BLaER1 (cell line): ENCODE data around the gene WDR93.

Experiments
- H3K27ac ChIP-seq: shearing (Covaris generic); formaldehyde crosslinking; 2 replicates; pipeline ENCODE4 v1.8.1; 2022
- H3K27me3 ChIP-seq: shearing (Covaris generic); formaldehyde crosslinking; 2 replicates; pipeline ENCODE4 v1.8.1; 2022
- H3K36me3 ChIP-seq: shearing (Covaris generic); formaldehyde crosslinking; 2 replicates; pipeline ENCODE4 v1.8.1; 2022
- H3K4me1 ChIP-seq: shearing (Covaris generic); formaldehyde crosslinking; 2 replicates; pipeline ENCODE4 v1.8.1; 2022
- H3K4me2 ChIP-seq: shearing (Covaris generic); formaldehyde crosslinking; 2 replicates; pipeline ENCODE4 v1.8.1; 2022
- H3K4me3 ChIP-seq: shearing (Covaris generic); formaldehyde crosslinking; 2 replicates; pipeline ENCODE4 v1.8.1; 2022
- H3K9ac ChIP-seq: shearing (Covaris generic); formaldehyde crosslinking; 2 replicates; pipeline ENCODE4 v1.8.1; 2022
- H3K9me3 ChIP-seq: shearing (Covaris generic); formaldehyde crosslinking; 2 replicates; pipeline ENCODE4 v1.8.1; 2022
- H4K20me1 ChIP-seq: shearing (Covaris generic); formaldehyde crosslinking; 2 replicates; pipeline ENCODE4 v1.8.1; 2022
- Cebpa-rat ChIP-seq: shearing (Covaris generic); IDR thresholded peaks from 2 replicates; pipeline ENCODE4 v1.8.1; 2022

WDR93 gene

GRCh38 chr15:89660556-89660955 lies 30.1 kb upstream of the WDR93 start:
- H3K4me1 ChIP-seq = peaks cover 32% of the 10 kb centered on the region
- H3K4me2 ChIP-seq = no peak overlapping the region
- no peak overlapping the region for H3K4me3 ChIP-seq
- H3K9ac ChIP-seq = no peak overlapping the region
- no peak for TF ChIP-seq Cebpa-rat
- H3K27me3 ChIP-seq = peaks cover 29% of the 10 kb centered on the region
- no peaks in the 10 kb centered on the region for H3K9me3 ChIP-seq
- no peaks in the 10 kb centered on the region for H4K20me1 ChIP-seq
- H3K27ac ChIP-seq = no peak overlapping the region
- no peaks in the 10 kb centered on the region for H3K36me3 ChIP-seq

- H4K20me1 ChIP-seq = peaks cover 7% of the 10 kb centered on the region; the same call in 1 of the 2 replicates
- peak overlapping the region; percentile 67 for H3K4me2 ChIP-seq
- H3K9me3 ChIP-seq = no peaks in the 10 kb centered on the region
- TF ChIP-seq Cebpa-rat = no peak
- H3K9ac ChIP-seq = no peak overlapping the region
- H3K27me3 ChIP-seq = peaks cover 36% of the 10 kb centered on the region
- no peak overlapping the region for H3K4me3 ChIP-seq
- H3K36me3 ChIP-seq = no peaks in the 10 kb centered on the region
- peaks cover 30% of the 10 kb centered on the region for H3K4me1 ChIP-seq
- no peak overlapping the region for H3K27ac ChIP-seq
Observed at GRCh38 chr15:89662893-89663626, 27.6 kb upstream of the WDR93 start.

GRCh38 chr15:89664441-89665350 lies 25.9 kb upstream of the WDR93 start:
- Histone ChIP-seq H3K9me3 (no peaks in the 10 kb centered on the region), H3K36me3 (no peaks in the 10 kb centered on the region), H3K4me3 (peak overlapping the region; percentile 68), H3K4me1 (peaks cover 30% of the 10 kb centered on the region), H3K4me2 (peak overlapping the region; percentile 90), H3K9ac (no peak overlapping the region), H4K20me1 (peaks cover 7% of the 10 kb centered on the region; the same call in 1 of the 2 replicates), H3K27ac (no peak overlapping the region), H3K27me3 (peaks cover 36% of the 10 kb centered on the region)
- TF ChIP-seq Cebpa-rat = no peak

GRCh38 chr15:89665449-89666181 lies 25.0 kb upstream of the WDR93 start:
- Histone ChIP-seq H4K20me1 (peaks cover 7% of the 10 kb centered on the region; the same call in 1 of the 2 replicates), H3K9ac (peak overlapping the region; percentile 59; the same call in 1 of the 2 replicates), H3K9me3 (no peaks in the 10 kb centered on the region), H3K4me3 (peak overlapping the region; percentile 68), H3K4me2 (peak overlapping the region; percentile 90), H3K27ac (no peak overlapping the region), H3K4me1 (peaks cover 30% of the 10 kb centered on the region), H3K36me3 (no peaks in the 10 kb centered on the region), H3K27me3 (peaks cover 34% of the 10 kb centered on the region)
- TF ChIP-seq Cebpa-rat = no peak

- H3K4me3 ChIP-seq = peak overlapping the region; percentile 68; the same call in 1 of the 2 replicates
Observed at GRCh38 chr15:89666184-89666857, 24.3 kb upstream of the WDR93 start.

GRCh38 chr15:89666858-89667705 lies 23.5 kb upstream of the WDR93 start:
- H3K4me1 ChIP-seq = peaks cover 30% of the 10 kb centered on the region
- H3K36me3 ChIP-seq = no peaks in the 10 kb centered on the region
- H3K4me2 ChIP-seq = no peak overlapping the region
- no peak overlapping the region for H3K27ac ChIP-seq
- H3K9me3 ChIP-seq = no peaks in the 10 kb centered on the region
- H4K20me1 ChIP-seq = peaks cover 7% of the 10 kb centered on the region; the same call in 1 of the 2 replicates
- no peak for TF ChIP-seq Cebpa-rat
- H3K9ac ChIP-seq = no peak overlapping the region
- H3K27me3 ChIP-seq = peaks cover 32% of the 10 kb centered on the region
- no peak overlapping the region for H3K4me3 ChIP-seq

More at GRCh38 chr15:89666184-89666857, 24.3 kb upstream of the WDR93 start:
- no peak for TF ChIP-seq Cebpa-rat
- Histone ChIP-seq H3K27ac (no peak overlapping the region), H3K4me2 (peak overlapping the region; percentile 90), H3K4me1 (peaks cover 30% of the 10 kb centered on the region), H3K27me3 (peaks cover 32% of the 10 kb centered on the region), H4K20me1 (peaks cover 7% of the 10 kb centered on the region; the same call in 1 of the 2 replicates), H3K9ac (no peak overlapping the region), H3K36me3 (no peaks in the 10 kb centered on the region), H3K9me3 (no peaks in the 10 kb centered on the region)

- no peak overlapping the region for H3K9ac ChIP-seq
- no peak overlapping the region for H3K4me2 ChIP-seq
- peaks cover 7% of the 10 kb centered on the region; the same call in 1 of the 2 replicates for H4K20me1 ChIP-seq
- no peaks in the 10 kb centered on the region for H3K36me3 ChIP-seq
- peaks cover 28% of the 10 kb centered on the region for H3K4me1 ChIP-seq
- TF ChIP-seq Cebpa-rat = no peak
- H3K27ac ChIP-seq = no peak overlapping the region
- peaks cover 32% of the 10 kb centered on the region for H3K27me3 ChIP-seq
- no peaks in the 10 kb centered on the region for H3K9me3 ChIP-seq
- no peak overlapping the region for H3K4me3 ChIP-seq
Observed at GRCh38 chr15:89667706-89667960, 23.0 kb upstream of the WDR93 start.

- peaks cover 32% of the 10 kb centered on the region for H3K27me3 ChIP-seq
- H3K9ac ChIP-seq = no peak overlapping the region
- no peak overlapping the region for H3K4me2 ChIP-seq
- peaks cover 7% of the 10 kb centered on the region; the same call in 1 of the 2 replicates for H4K20me1 ChIP-seq
- no peak overlapping the region for H3K27ac ChIP-seq
- H3K9me3 ChIP-seq = no peaks in the 10 kb centered on the region
- H3K36me3 ChIP-seq = no peaks in the 10 kb centered on the region
- peaks cover 23% of the 10 kb centered on the region for H3K4me1 ChIP-seq
- H3K4me3 ChIP-seq = no peak overlapping the region
- TF ChIP-seq Cebpa-rat = no peak
Observed at GRCh38 chr15:89668171-89668570, 22.4 kb upstream of the WDR93 start.
